Omental fat pad (tissue), 4 donors: ENCODE measurements around the gene ITPR2. TPM values are rescaled to one million over a fixed set of nuclear protein-coding genes. Genes with fewer than 3 reads are reported as not detected.

Experiments used
- ATAC-seq: fragments of 150-250 bp; one replicate; pipeline ENCODE4 v1.9.1; 2016; ENCODE audit warnings: mild to moderate bottlenecking, moderate library complexity; ENCODE audit not compliant: low FRiP score
- DNase-seq: peaks from one replicate; pipeline ENCODE4 v3.0.0-alpha.2; 2019; ENCODE audit warnings: low spot score
- CTCF ChIP-seq, 3 donors: fragments of 450-650 bp; IDR thresholded peaks; one replicate each; pipeline ENCODE4 v1.5.1; 2016 to 2017; ENCODE audit warnings: antibody characterized with exemption in 3 of 3, mild to moderate bottlenecking in 3 of 3, moderate library complexity in 2 of 3
- total RNA-seq, 4 donors: library from RNA; depleted of rRNA; stranded (reverse); fragments of >200 nt; gene quantifications; one replicate each; pipeline ENCODE4 v1.1.0, GENCODE V29; 2016

Gene ITPR2
- total RNA-seq, 4 donors from 2014 or later, result 39.0 to 62.9 (median 47.4) TPM

- no peak for TF ChIP-seq CTCF (IDR thresholded peaks at IDR 0.05)
- ATAC-seq (no peak), DNase-seq (no peak)
Observed at GRCh38 chr12:26724309-26724702, 108.7 kb downstream of the ITPR2 start.

DNA sequence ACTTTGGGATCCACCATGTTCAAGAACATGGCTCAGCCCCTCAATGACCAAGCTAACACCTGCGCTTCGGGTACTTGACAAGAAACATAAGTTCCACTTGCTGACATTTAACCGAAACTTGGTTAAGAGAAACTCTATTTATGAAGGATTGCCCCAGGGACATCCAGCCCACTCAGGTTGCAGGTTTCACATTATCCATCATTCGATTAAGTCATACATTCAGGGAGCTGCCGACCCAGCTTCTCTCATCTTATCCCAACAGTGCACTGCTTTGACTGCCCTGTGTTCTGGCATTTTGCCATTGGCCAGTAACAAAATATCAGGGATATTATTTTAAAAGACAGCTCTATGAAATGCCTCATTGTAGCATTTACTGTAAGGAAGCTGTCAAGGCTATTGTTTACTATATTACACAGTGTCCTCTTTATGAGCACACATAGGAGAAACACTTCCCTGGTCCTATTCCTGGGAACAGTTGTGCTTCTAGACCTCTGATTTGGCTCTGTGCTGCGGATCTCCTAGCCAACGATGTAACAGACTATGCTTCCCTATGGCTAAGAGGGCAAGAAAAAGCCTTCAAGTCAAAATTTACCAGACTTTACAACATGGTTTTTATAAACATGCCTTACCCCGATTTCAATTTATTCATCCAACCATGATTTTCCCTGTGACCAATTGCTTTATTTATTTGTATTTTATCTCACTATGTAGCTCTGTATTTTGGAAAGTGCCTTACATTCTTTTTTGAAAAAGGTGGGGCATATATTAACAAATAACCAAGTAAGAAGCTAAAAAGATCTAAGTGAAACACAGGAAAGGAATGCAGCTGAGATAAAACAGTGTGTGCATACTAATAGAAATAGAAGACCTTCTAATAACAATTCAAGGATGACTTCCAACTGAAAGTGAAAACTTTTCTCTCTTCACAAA, 109.3 kb downstream of the ITPR2 start:
- DNase-seq (no peak), ATAC-seq (peak; percentile 77)
- TF ChIP-seq CTCF (IDR thresholded peaks at IDR 0.05), result no peak

DNA sequence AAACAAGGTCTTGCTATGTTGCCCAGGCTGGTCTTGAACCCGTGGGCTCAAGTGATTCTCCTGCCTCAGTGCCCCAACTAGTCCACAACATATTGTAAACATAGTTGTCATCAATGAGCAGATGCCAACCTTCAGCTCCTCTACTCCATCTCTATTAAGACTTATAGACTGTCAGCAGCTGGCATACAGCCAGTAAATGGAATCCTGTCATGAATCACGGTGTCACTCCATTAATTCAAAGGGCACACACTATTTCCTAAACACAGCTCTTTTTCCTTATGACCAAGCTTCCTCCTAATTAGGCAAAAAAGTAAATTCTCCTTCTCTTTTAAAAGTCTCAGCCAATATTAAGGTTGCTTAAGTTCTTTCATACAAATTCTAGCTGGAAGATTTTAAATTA, 111.2 kb downstream of the ITPR2 start:
- ATAC-seq, result no peak
- TF ChIP-seq CTCF (IDR thresholded peaks at IDR 0.05), result no peak
- DNase-seq, result no peak

DNA sequence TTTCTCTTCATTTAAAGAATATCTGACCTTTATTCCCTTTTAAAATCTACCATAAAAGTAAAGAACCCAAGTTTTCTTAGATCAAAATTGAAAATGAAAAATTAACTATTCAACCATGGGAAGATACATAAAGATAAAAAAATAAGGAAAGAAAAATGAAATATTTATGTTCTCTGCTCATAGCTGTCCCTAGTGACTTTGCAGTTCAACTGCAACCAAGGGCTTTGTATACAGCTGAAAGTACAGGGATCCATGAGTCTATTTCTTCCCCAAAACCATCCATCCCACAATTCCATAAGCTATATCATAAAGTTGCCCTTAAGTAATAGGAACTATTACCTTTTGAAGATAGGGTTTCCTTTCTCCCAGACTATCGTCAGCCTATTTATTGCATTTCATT, 113.1 kb downstream of the ITPR2 start:
- DNase-seq (no peak), ATAC-seq (no peak)
- TF ChIP-seq CTCF (IDR thresholded peaks at IDR 0.05), result no peak

GRCh38 chr12:26717757-26718156, 115.2 kb downstream of the ITPR2 start:
- TF ChIP-seq CTCF (IDR thresholded peaks at IDR 0.05), result no peak
- DNase-seq, result no peak
- no peak for ATAC-seq

- no peak for ATAC-seq
- DNase-seq, result no peak
- TF ChIP-seq CTCF (IDR thresholded peaks at IDR 0.05), result no peak
Observed at GRCh38 chr12:26715232-26715631, 117.8 kb downstream of the ITPR2 start.

- no peak for TF ChIP-seq CTCF (IDR thresholded peaks at IDR 0.05)
- ATAC-seq, result no peak
- DNase-seq, result no peak
Observed at GRCh38 chr12:26713885-26714383, 119.1 kb downstream of the ITPR2 start.
